Measurements from ENCODE around the gene ARHGEF12. TPM values are rescaled to one million over a fixed set of nuclear protein-coding genes. Genes with fewer than 3 reads are reported as not detected.

The ARHGEF12 gene
- total and polyA plus RNA-seq, 8 donors = 13.8 to 74.7 (median 38.4) TPM

GRCh38 chr11:120352405-120352804 is 16.2 kb downstream of the ARHGEF12 start:
- Histone ChIP-seq H3K36me3 (no peaks in the 10 kb centered on the region), H3K9me3 (no peaks in the 10 kb centered on the region), H3K4me1 (peaks cover 13 to 30% (median 14%) of the 10 kb centered on the region in 3 donors), H3K27me3 (no peaks in the 10 kb centered on the region), H3K27ac (no peak overlapping the region), H3K4me3 (no peak overlapping the region)
- 50 to 57% methylated on average over 6 of the region's 6 CpGs for WGBS, 2 donors
- FAIRE-seq = no peak
- peak in 1 of 4 donors; percentile 39 for ATAC-seq
- TF ChIP-seq CTCF (IDR thresholded peaks at IDR 0.05) = no peak
- DNase-seq = no peak
- intact Hi-C loops (cut with DNase I) = no loop called here

GRCh38 chr11:120354068-120354467 is 17.9 kb downstream of the ARHGEF12 start:
- H3K4me3 ChIP-seq = no peak overlapping the region
- H3K36me3 ChIP-seq = no peaks in the 10 kb centered on the region
- no peak overlapping the region for H3K27ac ChIP-seq
- 6 to 11% methylated on average over 1 of the region's 1 CpG for WGBS, 2 donors
- TF ChIP-seq CTCF (IDR thresholded peaks at IDR 0.05) = no peak
- FAIRE-seq (no peak), ATAC-seq (no peak), DNase-seq (no peak)
- H3K9me3 ChIP-seq = no peaks in the 10 kb centered on the region
- H3K4me1 ChIP-seq = peaks cover 13 to 33% (median 17%) of the 10 kb centered on the region in 3 donors
- intact Hi-C loops (cut with DNase I) = no loop called here
- no peaks in the 10 kb centered on the region for H3K27me3 ChIP-seq

GRCh38 chr11:120354779-120355178 is 18.6 kb downstream of the ARHGEF12 start:
- no peaks in the 10 kb centered on the region for H3K36me3 ChIP-seq
- intact Hi-C loops (cut with DNase I) = no loop called here
- TF ChIP-seq CTCF (IDR thresholded peaks at IDR 0.05) = no peak
- H3K9me3 ChIP-seq = no peaks in the 10 kb centered on the region
- H3K27ac ChIP-seq = no peak overlapping the region
- ATAC-seq = no peak
- no peak for DNase-seq
- H3K27me3 ChIP-seq = no peaks in the 10 kb centered on the region
- WGBS, 2 donors = 56 to 62% methylated on average over 6 of the region's 6 CpGs
- no peak for FAIRE-seq
- peaks cover 7 to 26% (median 10%) of the 10 kb centered on the region in 3 donors for H3K4me1 ChIP-seq
- H3K4me3 ChIP-seq = no peak overlapping the region

- intact Hi-C loops (cut with DNase I) = no loop called here
- 91% methylated on average over 6 of the region's 6 CpGs for WGBS, 2 donors
- H3K27ac ChIP-seq = no peak overlapping the region
- no peak overlapping the region for H3K4me3 ChIP-seq
- no peaks in the 10 kb centered on the region for H3K36me3 ChIP-seq
- DNase-seq (no peak), FAIRE-seq (no peak), ATAC-seq (no peak)
- no peak for TF ChIP-seq CTCF (IDR thresholded peaks at IDR 0.05)
- no peaks in the 10 kb centered on the region for H3K9me3 ChIP-seq
- H3K4me1 ChIP-seq = peaks cover 6 to 20% (median 8%) of the 10 kb centered on the region in 3 donors
- H3K27me3 ChIP-seq = no peaks in the 10 kb centered on the region
These were observed 21.4 kb downstream of the ARHGEF12 start for GRCh38 chr11:120357620-120358019.

- ATAC-seq (peak; percentile 38 to 75 (median 50)), DNase-seq (peak in 1 of 6 donors; percentile 31), FAIRE-seq (no peak)
- intact Hi-C loops (cut with DNase I) = no loop called here
- Histone ChIP-seq H3K36me3 (no peaks in the 10 kb centered on the region), H3K4me1 (peaks cover 6 to 20% (median 8%) of the 10 kb centered on the region in 3 donors), H3K27ac (no peak overlapping the region), H3K9me3 (no peaks in the 10 kb centered on the region), H3K27me3 (no peaks in the 10 kb centered on the region), H3K4me3 (no peak overlapping the region)
- TF ChIP-seq CTCF (IDR thresholded peaks at IDR 0.05) = no peak
- 34 to 49% methylated on average over 3 of the region's 3 CpGs for WGBS, 2 donors
These were observed 22.5 kb downstream of the ARHGEF12 start for GRCh38 chr11:120358729-120359128.

Measured in pancreas (tissue), 10 donors.